ENCODE measurements around the gene FURIN. TPM values are rescaled to one million over a fixed set of nuclear protein-coding genes. Genes with fewer than 3 reads are reported as not detected.

FURIN gene
- total and polyA plus RNA-seq, 9 of the 15 experiments (the other 6 are each of a cell fraction or from before 2014, with no cell fraction given): 0.92 to 99.9 (median 34.8) TPM

DNA sequence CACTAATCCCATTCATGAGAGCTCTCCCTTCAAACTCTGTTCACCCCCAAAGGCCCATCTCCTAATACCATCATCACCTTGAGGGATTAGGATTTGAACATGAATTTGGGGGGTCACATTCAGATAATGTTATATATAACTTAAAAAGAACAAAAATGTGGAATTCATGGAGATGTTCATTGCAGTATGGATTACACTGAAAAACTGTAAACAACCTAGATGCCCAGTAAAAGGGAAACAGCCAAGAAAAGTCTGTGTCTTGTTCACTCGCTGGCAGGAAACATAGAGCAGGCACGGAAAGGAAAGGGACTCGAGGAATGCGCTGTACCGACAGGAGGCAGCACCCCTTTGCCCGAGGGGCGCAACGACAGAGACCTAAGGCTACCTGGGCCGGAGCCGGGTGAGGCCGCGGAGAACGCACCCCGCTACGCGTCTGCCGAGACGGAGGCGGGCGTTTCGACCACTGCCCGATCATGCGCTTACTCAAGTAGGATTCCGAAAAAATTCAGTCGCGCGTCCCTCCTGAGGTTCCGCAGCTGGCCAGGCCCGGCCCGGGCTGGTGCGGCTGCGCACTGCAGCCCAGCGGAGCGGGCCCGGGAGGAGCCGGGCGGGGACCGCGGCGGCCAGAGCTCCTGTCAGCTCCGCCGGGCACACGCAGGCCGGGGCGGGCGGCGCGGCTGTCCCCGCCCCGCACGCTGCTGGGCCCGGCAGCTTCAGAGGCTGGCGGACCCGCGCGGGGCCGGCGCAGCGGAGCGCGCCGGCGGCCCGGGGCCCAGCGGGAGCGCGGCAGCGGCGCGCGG lies 33.9 kb downstream of the FURIN start (continued):
- TF ChIP-seq, protein P1, sequence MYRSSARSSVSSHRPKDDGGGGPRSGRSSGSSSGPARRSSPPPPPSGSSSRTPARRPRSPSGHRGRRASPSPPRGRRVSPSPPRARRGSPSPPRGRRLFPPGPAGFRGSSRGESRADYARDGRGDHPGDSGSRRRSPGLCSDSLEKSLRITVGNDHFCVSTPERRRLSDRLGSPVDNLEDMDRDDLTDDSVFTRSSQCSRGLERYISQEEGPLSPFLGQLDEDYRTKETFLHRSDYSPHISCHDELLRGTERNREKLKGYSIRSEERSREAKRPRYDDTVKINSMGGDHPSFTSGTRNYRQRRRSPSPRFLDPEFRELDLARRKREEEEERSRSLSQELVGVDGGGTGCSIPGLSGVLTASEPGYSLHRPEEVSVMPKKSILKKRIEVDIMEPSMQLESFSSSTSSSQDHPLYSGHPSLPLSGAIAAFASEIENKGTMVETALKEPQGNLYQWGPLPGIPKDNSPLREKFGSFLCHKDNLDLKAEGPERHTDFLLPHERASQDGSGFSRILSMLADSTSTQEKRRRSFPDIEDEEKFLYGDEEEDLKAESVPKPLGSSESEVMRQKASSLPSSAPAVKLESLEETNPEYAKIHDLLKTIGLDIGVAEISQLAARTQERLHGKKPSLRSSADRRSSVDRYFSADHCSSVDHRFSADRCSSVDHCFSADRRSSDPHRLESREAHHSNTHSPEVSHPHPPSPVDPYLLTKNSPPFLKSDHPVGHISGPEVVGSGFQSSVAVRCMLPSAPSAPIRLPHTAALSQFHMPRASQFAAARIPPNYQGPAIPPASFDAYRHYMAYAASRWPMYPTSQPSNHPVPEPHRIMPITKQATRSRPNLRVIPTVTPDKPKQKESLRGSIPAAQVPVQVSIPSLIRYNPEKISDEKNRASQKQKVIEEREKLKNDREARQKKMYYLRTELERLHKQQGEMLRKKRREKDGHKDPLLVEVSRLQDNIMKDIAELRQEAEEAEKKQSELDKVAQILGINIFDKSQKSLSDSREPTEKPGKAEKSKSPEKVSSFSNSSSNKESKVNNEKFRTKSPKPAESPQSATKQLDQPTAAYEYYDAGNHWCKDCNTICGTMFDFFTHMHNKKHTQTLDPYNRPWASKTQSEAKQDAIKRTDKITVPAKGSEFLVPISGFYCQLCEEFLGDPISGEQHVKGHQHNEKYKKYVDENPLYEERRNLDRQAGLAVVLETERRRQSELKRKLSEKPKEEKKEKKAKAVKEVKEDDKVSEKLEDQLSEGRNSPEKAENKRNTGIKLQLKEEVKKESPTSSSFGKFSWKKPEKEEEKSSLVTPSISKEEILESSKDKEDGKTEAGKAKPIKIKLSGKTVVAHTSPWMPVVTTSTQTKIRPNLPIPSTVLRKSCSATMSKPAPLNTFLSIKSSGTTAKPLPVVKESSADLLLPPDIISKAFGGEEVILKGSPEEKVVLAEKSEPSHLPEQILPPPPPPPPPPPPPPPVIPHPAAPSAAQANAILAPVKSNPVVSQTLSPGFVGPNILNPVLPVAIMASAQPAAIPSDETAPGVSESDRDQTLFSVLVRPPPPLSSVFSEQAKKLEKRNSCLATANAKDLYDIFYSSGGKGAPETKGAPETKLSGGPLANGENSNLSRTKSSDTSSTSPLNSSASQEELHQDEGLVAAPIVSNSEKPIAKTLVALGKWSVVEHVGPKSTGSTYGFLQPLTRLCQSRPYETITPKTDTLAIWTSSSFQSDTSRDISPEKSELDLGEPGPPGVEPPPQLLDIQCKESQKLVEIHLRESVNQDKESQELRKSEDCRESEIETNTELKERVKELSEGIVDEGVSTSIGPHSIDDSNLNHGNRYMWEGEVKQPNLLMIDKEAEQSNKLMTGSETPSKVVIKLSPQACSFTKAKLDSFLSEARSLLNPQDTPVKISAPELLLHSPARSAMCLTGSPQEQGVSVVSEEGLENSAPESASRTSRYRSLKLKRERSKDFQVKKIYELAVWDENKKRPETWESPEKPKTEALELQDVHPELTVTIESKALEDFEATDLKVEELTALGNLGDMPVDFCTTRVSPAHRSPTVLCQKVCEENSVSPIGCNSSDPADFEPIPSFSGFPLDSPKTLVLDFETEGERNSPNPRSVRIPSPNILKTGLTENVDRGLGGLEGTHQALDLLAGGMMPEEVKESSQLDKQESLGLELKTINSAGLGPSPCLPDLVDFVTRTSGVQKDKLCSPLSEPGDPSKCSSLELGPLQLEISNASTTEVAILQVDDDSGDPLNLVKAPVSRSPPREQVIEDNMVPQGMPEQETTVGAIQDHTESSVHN (IDR thresholded peaks at IDR 0.05; ENCODE audit: borderline replicate concordance in 1 of 2, low read depth in 1 of 2): 0 out of 4 replicates have a peak, but pooled peaks of 1 of the 2 experiments have one; percentile 13
- no peak for TF ChIP-seq USF1 (CRISPR knock-in tag; IDR thresholded peaks at IDR 0.05)
- peak; percentile 71; the same call in 1 of the 2 replicates for TF ChIP-seq ZZZ3 (IDR thresholded peaks at IDR 0.05)
- TF ChIP-seq TRIM28 (IDR thresholded peaks at IDR 0.05): 0 out of 2 replicates have a peak, but pooled peaks have one; percentile 34
- TF ChIP-seq, protein P2, sequence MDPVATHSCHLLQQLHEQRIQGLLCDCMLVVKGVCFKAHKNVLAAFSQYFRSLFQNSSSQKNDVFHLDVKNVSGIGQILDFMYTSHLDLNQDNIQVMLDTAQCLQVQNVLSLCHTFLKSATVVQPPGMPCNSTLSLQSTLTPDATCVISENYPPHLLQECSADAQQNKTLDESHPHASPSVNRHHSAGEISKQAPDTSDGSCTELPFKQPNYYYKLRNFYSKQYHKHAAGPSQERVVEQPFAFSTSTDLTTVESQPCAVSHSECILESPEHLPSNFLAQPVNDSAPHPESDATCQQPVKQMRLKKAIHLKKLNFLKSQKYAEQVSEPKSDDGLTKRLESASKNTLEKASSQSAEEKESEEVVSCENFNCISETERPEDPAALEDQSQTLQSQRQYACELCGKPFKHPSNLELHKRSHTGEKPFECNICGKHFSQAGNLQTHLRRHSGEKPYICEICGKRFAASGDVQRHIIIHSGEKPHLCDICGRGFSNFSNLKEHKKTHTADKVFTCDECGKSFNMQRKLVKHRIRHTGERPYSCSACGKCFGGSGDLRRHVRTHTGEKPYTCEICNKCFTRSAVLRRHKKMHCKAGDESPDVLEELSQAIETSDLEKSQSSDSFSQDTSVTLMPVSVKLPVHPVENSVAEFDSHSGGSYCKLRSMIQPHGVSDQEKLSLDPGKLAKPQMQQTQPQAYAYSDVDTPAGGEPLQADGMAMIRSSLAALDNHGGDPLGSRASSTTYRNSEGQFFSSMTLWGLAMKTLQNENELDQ (CRISPR knock-in tag; IDR thresholded peaks at IDR 0.05; ENCODE audit: borderline replicate concordance): no peak
- TF ChIP-seq TARDBP (IDR thresholded peaks at IDR 0.05): peak; percentile 12; the same call in 1 of the 2 replicates
- TF ChIP-seq RFX7 (CRISPR knock-in tag; IDR thresholded peaks at IDR 0.05): 0 out of 2 replicates have a peak, but pooled peaks have one; percentile 30
- peak; percentile 2 for TF ChIP-seq TAF1 (IDR thresholded peaks at IDR 0.05; ENCODE audit: control insufficient read depth, extremely low read depth, insufficient read depth, low read length, severe bottlenecking)
- no peak for TF ChIP-seq HSF4 (CRISPR knock-in tag; IDR thresholded peaks at IDR 0.05; ENCODE audit: borderline replicate concordance)
- TF ChIP-seq MEIS2 (IDR thresholded peaks at IDR 0.05; ENCODE audit: partially characterized antibody): peak; percentile 50
- TF ChIP-seq ZC3H8 (IDR thresholded peaks at IDR 0.05): no peak
- peak; percentile 29; the same call in 1 of the 2 replicates for TF ChIP-seq HCFC1 (IDR thresholded peaks at IDR 0.05; ENCODE audit: low read depth, low read length)
- TF ChIP-seq RBM39 (optimal IDR thresholded peaks at IDR 0.05; ENCODE audit: low read depth, low read length): peak; percentile 41
- TF ChIP-seq EHMT2 (IDR thresholded peaks at IDR 0.05): 0 out of 2 replicates have a peak, but pooled peaks have one; percentile 1
- TF ChIP-seq TEAD4 (IDR thresholded peaks at IDR 0.05; ENCODE audit: low read length): no peak
- no peak for TF ChIP-seq TEAD4 (CRISPR knock-in tag; IDR thresholded peaks at IDR 0.05; ENCODE audit: borderline replicate concordance)
- TF ChIP-seq IFI16 (CRISPR knock-in tag; IDR thresholded peaks at IDR 0.05): no peak

Data from K562 (cell line).